Measurements from ENCODE around the gene GPX6.
"Not testable (repeated sequence)": the region's sequence is repeated elsewhere in the genome, so short reads cannot be mapped to it uniquely, and the experiment has no call there.

The GPX6 gene

DNA sequence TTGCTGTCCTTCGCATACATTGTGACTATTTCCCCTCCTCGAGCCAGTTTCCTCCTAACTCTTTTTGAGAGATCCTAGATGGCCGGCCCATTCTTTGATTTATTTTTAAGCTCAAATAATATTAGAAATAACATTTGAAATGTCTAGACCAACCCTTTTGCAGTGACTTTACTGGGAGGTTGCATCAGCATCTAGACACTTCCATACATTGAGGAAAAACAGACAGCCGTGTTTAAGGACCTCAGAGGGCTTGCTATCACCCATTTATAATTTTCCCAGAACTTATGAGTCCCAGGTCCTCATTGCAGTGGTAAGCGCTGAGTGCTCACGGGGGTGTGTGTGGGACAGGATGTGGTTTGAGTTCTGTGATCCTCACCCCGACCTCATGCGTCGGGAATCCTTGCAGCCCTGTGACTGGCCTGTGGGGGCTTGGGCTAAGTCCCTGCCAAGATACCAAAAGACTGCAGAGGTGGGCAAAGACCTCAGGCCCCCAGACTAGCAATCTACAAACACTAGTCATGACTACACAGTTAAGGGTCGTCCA lies 10.0 kb upstream of the GPX6 start, which contains the start of gene GPX5:
Gene GPX5 (plus strand): TSS at position 386 of the 544 bp plus-strand sequence. CDS start 133 bp downstream, at position 519.
- DNase-seq (ENCODE audit: low spot score): peak; percentile 16

- DNase-seq (ENCODE audit: low spot score): no peak
These were observed 7.6 kb upstream of the GPX6 start for GRCh38 chr6:28523241-28523622.

DNA sequence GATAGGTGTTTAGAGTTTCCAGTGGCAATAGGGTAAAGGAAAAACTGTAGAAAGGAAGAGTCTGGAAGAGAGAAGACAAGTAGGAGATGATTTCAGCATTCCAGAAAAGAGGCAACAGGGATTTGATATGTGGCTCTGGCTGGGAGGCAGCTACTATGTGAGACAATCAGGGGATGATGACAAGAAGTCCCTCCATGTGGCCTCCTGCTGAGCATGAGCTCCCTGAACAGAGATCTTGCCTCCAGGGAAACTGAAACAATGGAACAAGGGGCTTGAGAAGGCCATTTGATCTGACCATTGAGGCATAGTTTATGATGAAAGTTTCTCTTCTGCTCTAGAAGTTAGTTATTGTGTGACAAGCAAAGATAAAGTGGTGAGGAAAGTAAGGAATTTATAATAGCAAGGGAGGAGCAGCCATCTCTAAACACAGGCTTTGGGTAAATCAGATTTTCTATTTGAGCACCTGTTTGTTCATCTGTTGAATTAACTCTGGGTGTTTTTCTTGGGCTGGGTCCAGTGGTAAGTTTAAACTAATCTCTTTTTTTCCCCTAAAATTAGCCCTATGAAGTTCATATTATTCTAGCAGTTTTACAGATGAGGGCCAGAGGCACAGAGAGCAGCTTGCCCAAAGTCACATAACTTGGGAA lies 7.1 kb upstream of the GPX6 start:
- DNase-seq (ENCODE audit: low spot score): no peak

- DNase-seq (ENCODE audit: low spot score): no peak
These were observed 2.4 kb upstream of the GPX6 start for GRCh38 chr6:28517964-28518363.

GRCh38 chr6:28512387-28512786 lies 3.2 kb downstream of the GPX6 start:
- DNase-seq (ENCODE audit: low spot score): not testable (repeated sequence)

GRCh38 chr6:28511628-28512300 lies 3.8 kb downstream of the GPX6 start:
- DNase-seq (ENCODE audit: low spot score): no peak

GRCh38 chr6:28506807-28507475 lies 8.7 kb downstream of the GPX6 start:
- no peak for DNase-seq (ENCODE audit: low spot score)

- DNase-seq (ENCODE audit: low spot score): no peak
These were observed 9.9 kb downstream of the GPX6 start for GRCh38 chr6:28505733-28506132.

DNA sequence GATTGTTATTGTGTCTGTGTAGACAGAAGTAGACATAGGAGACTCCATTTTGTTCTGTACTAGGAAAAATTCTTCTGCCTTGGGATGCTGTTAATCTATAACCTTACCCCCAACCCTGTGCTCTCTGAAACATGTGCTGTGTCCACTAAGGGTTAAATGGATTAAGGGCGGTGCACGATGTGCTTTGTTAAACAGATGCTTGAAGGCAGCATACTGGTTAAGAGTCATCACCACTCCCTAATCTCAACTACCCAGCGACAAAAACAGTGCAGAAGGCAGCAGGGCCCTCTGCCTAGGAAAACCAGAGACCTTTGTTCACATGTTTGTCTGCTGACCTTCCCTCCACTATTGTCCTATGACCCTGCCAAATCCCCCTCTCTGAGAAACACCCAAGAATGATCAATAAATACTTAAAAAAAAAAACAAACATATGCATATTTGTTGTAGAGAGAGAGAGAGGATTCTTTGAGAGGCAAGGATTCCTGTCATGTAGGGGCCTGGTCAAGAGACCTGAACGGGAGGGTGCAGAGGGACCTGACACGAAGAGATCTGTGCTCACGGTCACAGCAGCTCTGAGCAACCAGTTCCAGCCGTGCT lies 12.8 kb downstream of the GPX6 start:
- not testable (repeated sequence) for DNase-seq (ENCODE audit: low spot score)

- not testable (repeated sequence) for DNase-seq (ENCODE audit: low spot score)
These were observed 13.5 kb downstream of the GPX6 start for GRCh38 chr6:28502136-28502535.

DNA sequence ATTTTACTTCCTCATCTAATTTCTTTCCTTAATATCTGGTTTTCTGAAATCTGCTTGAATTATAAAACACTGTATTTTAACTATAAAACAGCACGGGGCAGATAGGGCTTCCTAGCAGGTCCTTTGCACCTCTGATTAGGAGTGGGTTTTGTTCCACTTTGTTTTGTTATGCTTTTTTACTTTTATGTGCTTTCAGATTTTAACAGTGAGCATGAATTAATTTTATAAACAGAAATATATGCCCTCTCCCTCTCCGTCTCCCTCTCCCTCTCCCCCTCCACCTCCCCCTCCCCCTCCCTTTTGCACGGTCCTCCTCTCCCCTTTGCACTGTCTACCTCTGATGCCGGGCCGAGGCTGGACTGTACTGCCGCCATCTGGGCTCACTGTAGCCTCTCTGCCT lies 14.3 kb downstream of the GPX6 start:
- no peak for DNase-seq (ENCODE audit: low spot score)

DNA sequence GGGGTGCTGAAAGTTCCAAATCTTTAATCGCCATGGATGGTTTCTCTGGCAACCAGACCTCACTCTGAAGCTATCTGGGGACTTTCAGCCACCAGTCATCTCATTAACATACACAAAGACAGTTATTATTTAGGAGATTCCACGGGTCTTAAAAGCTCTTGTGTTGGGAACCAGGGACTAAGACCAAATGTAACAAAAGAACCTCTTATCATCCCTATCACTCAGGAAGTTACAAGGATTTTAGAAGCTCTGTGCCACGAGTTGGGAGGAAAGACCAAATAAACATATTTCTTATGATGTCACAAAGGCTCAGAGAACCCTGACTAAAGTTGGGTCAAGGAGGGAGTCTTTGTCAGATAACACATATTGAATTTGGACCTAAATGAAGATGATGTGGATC lies 17.7 kb downstream of the GPX6 start:
- no peak for DNase-seq (ENCODE audit: low spot score)

DNA sequence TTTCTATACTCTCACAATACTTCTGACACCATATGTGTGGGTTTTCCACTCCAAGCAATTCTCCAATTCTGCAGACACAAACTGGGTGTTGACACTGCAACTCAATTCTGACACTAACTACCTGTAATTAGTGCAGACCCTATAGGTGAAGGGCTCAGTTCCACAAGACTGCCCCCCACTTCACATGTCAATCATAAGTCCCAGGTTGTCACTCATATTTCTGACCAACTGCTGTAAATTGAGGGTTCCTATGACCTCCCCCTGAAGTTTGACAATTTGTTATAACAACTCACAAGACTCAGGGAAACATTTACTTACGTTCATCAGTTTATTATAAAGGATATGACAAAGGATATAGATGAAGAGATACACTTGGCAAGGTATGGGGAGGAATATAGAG lies 18.3 kb downstream of the GPX6 start:
- no peak for DNase-seq (ENCODE audit: low spot score)

DNA sequence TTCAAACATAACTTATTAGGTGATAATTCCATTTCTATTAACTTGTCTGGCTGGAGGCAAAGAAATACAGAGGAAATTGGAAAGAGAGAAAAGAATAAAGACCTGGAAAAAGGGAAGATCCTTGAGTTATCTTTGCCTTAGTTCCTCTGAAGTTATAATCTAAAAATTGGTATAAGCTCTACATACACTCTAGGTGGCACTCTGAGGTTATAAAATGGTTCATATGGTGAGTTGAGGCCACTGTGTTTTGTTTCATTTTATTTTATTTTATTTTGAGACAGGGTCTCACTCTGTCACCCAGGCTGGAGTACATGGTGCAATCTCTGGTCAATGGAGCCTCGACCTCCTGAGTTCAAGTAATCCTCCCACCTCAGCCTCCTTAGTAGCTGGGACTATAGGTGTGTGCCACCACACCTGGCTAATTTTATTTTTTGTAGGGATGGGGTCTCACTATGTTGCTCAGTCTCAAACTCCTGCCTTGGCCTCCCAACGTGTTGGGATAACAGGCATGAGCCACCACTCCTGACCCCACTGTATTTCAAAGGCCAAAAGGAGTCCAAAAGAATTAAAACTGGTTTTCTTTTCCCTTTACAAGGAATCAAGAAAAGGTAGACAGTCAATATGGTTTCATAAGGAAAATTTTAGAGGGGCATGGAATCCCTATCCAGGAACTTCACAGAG lies 19.4 kb downstream of the GPX6 start:
- DNase-seq (ENCODE audit: low spot score): peak; percentile 22

- DNase-seq (ENCODE audit: low spot score): no peak
These were observed 23.6 kb downstream of the GPX6 start for GRCh38 chr6:28491984-28492317.

- no peak for DNase-seq (ENCODE audit: low spot score)
These were observed 25.2 kb downstream of the GPX6 start for GRCh38 chr6:28490205-28490890.

DNA sequence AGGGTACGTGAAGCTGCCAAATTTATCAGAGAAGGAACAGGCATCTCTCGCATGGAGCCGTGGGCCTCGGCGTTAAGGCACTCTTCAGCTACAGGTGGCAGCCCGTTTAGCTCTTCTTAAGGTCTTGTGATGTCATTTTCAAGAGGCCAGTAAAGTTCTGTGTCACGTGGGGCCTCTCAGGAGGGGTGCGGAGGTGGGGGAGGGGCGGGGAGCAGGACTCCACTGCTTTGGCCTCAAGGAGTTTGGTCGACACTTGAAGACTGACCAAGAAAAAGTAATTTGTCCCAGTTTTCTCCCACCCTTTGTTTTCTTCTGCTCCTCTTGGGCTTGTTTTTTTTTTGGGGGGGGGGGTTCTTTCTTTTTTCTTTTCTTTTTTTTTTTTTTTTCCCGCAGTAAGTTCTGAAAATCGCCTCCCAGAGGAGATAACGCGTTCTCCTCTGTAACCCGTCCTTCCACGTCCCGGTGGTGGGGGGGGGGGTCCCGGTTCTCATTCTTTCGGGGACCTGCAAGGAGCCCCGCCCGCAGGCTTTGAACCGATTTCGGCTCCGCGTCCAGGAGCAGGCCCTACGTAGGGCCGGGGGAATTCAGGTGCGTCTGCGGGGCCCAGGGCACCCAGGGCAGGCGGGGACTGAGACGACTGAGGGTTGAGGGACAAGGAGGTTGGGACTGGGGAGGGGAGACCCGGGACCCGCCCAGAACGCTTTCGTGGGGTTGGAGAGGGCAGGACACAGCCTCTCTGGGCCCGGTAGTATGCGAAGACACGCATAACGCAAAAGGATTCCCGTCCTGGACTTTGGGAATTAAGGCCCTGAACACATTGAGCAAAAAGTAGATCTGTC lies 26.0 kb downstream of the GPX6 start:
- DNase-seq (ENCODE audit: low spot score): peak; percentile 13

GRCh38 chr6:28488916-28489365 lies 26.7 kb downstream of the GPX6 start:
- DNase-seq (ENCODE audit: low spot score): no peak

- no peak for DNase-seq (ENCODE audit: low spot score)
These were observed 28.4 kb downstream of the GPX6 start for GRCh38 chr6:28486988-28487742.

DNA sequence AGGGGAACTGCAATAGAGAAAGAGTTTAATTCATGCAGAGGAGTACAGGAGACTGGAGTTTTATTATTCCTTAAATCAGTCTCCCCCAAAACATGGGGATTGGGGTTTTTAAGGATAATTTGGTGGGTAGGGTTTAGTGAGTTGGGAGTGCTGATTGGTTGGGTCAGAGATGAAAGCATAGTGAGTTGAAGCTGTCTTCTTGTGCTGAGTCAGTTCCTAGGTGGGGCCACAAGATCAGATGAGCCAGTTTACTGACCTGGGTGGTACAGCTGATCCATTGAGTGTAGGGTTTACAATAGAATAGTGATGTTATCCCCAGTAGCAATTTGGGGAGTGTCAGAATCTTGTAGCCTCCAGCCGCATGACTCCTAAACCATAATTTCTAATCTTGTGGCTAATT lies 29.1 kb downstream of the GPX6 start:
- no peak for DNase-seq (ENCODE audit: low spot score)

Data from SW480 (cell line).